Measurements from ENCODE around the gene PRPF6.

Gene PRPF6

DNA sequence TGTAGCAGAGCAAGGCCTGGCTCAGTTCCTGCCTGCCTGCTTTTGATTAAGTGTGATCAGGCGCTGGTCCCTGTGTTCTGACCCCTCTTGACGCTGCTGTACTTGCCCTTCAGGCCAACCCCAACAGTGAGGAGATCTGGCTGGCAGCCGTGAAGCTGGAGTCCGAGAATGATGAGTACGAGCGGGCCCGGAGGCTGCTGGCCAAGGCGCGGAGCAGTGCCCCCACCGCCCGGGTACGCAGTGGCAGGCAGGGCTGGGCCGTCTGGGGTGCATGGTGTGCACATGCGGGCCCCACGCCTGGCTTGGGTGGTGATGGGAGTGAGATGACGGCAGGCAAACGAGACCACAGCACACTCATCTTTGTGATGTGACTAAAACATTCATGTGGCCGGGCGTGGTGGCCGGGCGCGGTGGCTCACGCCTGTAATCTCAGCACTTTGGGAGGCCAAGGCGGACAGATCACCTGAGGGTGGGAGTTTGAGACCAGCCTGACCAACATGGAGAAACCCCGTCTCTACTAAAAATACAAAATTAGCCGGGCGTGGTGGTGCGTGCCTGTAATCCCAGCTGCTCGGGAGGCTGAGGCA lies 45.0 kb downstream of the PRPF6 start:
- Mint-ChIP-seq H3K27ac (no peak overlapping the region), H3K27me3 (no peaks in the 10 kb centered on the region), H3K9me3 (no peaks in the 10 kb centered on the region), H3K4me3 (no peak overlapping the region), H3K4me1 (peaks cover 18% of the 10 kb centered on the region)
- no peak for ATAC-seq
- DNase-seq: no peak

DNA sequence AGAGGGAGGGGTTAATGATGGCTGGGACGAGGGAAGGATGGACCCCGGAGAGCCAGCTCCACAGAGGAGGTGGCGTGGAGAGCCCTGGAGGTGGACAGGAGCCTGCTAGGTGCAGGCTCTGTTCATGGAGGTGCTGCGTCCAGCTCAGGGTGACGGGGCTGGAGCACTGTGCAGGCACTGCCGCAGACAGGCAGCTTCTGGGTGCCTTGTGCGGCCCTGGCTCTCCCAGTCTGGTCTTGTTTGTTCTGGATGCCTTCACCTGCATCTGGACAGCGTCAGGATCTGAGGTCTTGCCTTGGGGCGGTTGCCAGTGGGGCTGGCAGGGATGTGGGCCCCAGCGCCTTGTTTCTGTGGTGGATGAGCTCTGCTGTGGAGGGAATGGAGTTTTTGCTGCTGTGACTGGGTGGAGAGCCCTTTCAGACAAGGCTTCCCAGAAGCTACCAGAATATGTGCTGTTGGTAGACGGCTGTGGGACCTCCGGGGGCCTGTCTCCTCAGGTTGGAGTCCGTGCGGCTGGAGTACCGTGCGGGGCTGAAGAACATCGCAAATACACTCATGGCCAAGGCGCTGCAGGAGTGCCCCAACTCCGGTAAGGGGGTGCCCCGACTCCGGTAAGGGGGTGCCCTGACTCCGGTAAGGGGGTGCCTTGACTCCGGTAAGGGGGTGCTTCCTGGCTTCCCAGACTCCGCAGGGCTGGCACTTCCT lies 47.2 kb downstream of the PRPF6 start:
- Mint-ChIP-seq H3K27me3 (no peaks in the 10 kb centered on the region), H3K27ac (peak overlapping the region in 1 of 2 donors; percentile 75), H3K9me3 (no peaks in the 10 kb centered on the region)

DNA sequence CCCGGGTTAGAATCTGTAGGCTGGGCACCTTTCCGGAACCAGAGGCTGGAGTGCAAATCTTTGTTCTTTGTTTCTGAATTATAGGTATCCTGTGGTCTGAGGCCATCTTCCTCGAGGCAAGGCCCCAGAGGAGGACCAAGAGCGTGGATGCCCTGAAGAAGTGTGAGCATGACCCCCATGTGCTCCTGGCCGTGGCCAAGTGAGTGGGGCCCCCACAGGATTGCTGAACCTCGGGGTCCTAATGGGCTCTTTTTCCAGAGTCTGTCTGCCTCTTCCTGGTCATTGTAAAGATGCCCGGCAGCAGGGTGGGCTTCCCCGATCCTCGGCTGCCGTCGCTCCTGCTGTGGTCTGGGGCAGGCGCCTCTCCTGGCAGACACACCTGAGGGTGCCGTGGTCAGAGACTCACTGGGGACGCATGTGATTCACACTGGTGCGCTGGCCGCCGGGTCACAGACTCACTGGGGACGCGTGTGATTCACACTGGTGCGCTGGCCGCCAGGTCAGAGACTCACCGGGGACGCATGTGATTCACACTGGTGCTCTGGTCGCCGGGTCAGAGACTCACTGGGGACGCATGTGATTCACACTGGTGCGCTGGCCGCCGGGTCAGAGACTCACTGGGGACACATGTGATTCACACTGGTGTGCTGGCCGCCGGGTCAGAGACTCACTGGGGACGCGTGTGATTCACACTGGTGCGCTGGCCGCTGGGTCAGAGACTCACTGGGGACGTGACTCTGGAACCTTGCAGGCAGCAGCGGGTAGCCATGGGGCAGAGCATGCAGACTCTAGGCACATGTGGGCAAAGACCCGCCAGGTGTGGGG lies 48.6 kb downstream of the PRPF6 start:
- Mint-ChIP-seq H3K4me1 (peaks cover 37% of the 10 kb centered on the region), H3K9me3 (no peaks in the 10 kb centered on the region), H3K4me3 (no peak overlapping the region), H3K27me3 (no peaks in the 10 kb centered on the region), H3K27ac (peak overlapping the region in 1 of 2 donors; percentile 78)
- ATAC-seq (no peak), DNase-seq (no peak)

More for the DNA sequence above, 47.2 kb downstream of the PRPF6 start:
- no peak for DNase-seq
- Mint-ChIP-seq H3K4me3 (no peak overlapping the region), H3K4me1 (peaks cover 27% of the 10 kb centered on the region)
- no peak for ATAC-seq

DNA sequence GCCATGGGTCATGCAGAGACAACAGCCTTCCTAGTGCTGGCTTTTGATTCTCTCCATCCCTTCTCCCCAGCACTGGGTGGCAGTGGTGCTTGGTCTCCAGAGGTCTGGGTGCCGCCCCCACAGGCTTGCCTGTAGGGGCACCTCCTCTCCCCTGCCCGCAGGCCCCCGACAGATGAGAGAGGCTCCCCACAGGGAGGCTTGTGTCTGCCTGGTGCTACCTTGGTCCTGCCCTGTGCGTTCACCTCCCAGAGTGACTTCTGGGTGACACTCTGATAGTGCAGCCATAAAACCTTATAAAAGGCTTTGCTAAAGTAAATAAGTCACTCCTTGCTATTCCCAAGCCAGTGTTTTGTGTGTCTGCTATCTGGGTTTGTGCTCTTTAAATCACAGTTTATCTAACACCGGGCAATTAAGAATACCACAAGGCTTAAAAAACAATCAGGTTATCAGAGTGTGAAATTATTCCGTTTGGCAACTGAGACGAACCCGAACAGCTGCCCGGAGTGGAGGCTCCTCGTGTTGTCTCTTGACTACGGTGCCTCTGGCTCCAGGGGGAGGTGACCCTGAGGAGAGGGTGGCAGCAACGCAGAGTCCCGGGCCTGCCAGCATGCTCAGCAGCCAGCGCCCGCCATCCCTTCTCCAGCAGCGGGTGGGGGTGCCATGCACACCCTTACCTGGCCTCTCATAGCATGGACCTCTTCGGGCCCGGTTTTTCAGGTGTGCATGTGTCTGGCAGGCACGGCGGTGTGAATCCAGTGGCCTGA lies 49.6 kb downstream of the PRPF6 start:
- Mint-ChIP-seq H3K27me3 (no peaks in the 10 kb centered on the region), H3K4me3 (no peak overlapping the region), H3K27ac (peak overlapping the region in 1 of 2 donors; percentile 42), H3K9me3 (no peaks in the 10 kb centered on the region), H3K4me1 (peaks cover 47% of the 10 kb centered on the region)
- no peak for DNase-seq
- no peak for ATAC-seq

DNA sequence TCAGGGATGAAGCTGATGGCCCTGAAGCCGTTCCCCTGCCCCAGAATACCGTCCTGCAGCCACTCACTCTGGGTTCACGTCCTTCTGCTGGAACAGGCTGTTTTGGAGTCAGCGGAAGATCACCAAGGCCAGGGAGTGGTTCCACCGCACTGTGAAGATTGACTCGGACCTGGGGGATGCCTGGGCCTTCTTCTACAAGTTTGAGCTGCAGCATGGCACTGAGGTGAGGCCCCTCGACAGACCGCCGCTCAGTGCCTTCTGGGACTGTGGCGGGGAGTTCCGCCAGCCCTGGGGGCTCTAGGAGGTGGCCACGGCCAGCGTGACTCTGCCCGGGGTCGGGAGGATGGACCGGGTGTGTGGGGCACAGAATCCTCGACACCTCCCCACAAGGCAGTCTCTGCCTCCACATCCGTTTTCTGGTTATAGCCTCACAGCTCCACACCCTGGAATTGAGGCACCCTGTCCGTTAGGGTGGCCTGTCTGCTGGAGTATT lies 50.9 kb downstream of the PRPF6 start:
- DNase-seq (no peak), ATAC-seq (no peak)
- H3K9me3 Mint-ChIP-seq: no peaks in the 10 kb centered on the region
- peaks cover 60% of the 10 kb centered on the region for H3K4me1 Mint-ChIP-seq
- H3K27me3 Mint-ChIP-seq: no peaks in the 10 kb centered on the region
- H3K27ac Mint-ChIP-seq: peak overlapping the region in 1 of 2 donors; percentile 27
- no peak overlapping the region for H3K4me3 Mint-ChIP-seq

DNA sequence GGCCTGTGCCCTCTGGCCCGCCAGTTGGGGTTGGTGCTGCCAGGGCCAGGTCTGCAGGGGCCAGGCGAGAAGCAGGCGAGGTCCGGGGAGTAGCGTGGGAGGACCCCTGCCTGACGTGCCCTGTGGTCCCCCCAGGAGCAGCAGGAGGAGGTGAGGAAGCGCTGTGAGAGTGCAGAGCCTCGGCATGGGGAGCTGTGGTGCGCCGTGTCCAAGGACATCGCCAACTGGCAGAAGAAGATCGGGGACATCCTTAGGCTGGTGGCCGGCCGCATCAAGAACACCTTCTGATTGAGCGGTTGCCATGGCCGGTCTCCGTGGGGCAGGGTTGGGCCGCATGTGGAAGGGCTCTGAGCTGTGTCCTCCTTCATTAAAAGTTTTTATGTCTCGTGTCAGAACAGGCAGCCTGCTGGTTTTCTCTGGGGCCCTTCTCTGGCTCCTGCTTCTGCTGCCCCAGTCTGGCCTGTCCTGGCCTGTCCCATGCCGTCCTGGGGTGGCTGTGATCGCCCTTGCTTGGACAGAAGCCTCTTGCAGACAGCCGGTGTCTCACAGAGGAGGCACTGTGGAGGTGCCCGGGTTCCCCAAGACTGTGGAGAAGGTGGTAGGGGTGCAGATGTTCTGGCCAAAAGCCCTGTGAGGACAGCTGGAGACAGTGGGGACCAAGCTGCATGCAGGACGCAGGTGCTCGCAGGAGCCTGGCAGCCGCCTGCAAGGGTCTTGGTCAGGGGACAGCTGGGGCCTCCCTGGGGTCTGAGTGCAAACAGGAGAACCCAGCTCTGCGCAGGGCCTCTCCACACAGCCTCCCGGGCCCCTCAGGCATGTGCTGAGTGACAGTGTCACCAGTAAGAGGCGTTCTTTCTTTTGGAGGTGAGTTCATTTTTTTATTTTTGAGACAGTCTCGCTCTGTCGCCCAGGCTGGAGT lies 52.0 kb downstream of the PRPF6 start:
- H3K4me1 Mint-ChIP-seq: peaks cover 68% of the 10 kb centered on the region
- H3K9me3 Mint-ChIP-seq: no peaks in the 10 kb centered on the region
- no peak for DNase-seq
- H3K27me3 Mint-ChIP-seq: no peaks in the 10 kb centered on the region
- no peak for ATAC-seq
- H3K27ac Mint-ChIP-seq: peak overlapping the region; percentile 42 to 69
- peak overlapping the region in 1 of 2 donors; percentile 18 for H3K4me3 Mint-ChIP-seq

DNA sequence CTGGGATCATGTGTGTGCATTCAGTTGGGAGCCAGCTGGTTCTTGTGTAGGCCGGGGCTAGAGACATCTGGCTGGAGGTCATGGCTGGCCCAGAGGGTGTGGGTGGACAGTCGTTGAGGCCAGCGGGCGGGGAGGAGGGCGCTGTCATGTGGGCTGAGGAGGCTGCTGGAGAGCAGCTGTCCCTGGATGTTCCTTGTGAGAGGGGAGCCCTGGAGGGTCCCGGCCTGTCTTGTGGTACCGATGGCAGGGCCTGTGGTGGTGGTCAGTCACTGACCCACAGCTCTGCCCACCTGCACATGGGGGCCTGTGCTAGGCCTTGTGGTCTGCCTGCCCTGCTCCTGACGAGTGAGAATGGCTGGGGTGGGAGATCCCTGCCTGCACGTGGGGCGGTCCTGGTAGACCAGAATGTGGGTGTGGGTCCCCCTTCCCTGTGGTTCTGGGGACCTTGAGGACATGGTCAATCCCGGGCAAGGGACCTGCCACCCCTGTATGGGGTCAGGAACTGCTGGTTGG lies 53.1 kb downstream of the PRPF6 start:
- H3K27me3 Mint-ChIP-seq: no peaks in the 10 kb centered on the region
- H3K9me3 Mint-ChIP-seq: no peaks in the 10 kb centered on the region
- DNase-seq: no peak
- no peak for ATAC-seq
- H3K4me1 Mint-ChIP-seq: peaks cover 69% of the 10 kb centered on the region
- H3K4me3 Mint-ChIP-seq: peak overlapping the region; percentile 85 to 86
- H3K27ac Mint-ChIP-seq: peak overlapping the region; percentile 65 to 95

DNA sequence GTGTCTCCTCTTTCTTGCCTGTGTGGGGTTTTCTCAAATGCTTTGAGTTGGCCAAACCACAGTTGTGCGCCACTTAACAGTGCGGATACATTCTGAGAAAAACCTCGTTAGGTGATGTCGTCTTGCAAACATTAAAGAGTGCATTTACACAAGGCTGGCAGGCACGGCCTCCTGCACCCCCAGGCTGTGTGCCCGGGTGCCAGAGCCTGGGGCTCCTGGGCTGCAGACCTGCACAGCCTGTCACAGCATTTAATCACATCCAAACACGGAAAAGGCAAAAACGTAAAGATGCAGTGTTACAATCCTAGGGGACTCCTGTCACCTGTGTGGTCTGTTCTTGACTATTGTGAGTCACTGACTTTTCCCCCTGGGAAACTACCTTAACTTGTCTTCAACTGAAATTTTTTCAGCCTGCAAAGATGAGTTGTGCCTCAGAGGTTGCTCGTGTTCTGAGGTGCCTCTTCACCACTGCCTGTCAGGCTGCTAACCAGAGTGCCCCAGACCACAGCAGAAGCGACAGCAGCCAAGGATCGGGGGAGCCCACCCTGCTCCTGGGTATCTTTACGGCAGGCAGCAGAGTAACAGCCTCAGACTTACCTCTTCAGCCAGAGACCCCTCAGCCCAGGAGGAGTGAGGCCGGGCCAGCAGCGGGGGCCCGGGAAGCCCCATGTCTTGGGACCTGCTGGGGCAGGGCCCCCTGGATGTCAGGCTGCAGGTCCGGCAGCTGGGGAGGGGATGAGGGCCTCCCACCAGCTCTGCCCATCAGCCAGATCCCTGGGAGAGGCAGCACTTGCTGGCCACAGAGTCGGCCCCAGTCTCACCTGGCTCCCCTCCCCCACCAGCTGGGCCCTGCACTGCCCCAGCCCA lies 54.4 kb downstream of the PRPF6 start:
- Mint-ChIP-seq H3K27me3 (peaks cover 8% of the 10 kb centered on the region), H3K4me3 (peak overlapping the region; percentile 85 to 86), H3K4me1 (peaks cover 76% of the 10 kb centered on the region), H3K9me3 (no peaks in the 10 kb centered on the region), H3K27ac (peak overlapping the region; percentile 95 to 98)
- peak; percentile 71 for ATAC-seq
- DNase-seq: peak; percentile 74 to 82

DNA sequence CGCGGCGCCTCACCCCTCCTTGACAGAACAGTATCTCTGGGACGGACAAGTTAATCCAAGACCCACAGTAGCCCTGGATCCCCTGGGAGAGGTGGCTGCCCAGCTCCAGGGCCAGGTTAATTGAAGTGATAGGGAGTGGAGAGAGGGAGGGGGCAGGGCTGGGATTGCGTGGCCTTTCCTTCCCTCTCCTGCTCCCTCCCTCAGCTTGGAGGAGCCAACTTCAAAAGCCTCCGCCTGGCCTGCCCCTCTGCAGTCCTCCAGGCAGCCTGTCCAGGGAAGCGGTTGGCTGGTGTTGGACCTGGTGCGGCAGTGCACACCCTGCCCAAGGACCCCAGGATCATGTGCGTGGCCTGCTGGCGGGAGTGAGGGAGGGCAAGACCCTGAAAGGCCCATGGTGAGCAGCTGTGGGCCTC lies 55.0 kb downstream of the PRPF6 start, which contains the start of gene C20orf204:
TSS of gene C20orf204 (plus strand) at position 250 of the 413 bp plus-strand sequence. CDS start at position 392, 142 bp downstream.
- ATAC-seq (no peak), DNase-seq (no peak)
- Mint-ChIP-seq H3K4me1 (peaks cover 79% of the 10 kb centered on the region), H3K4me3 (peak within 1 kb of the TSS; percentile 85 to 86), H3K9me3 (no peaks in the 10 kb centered on the region), H3K27me3 (peaks cover 8% of the 10 kb centered on the region), H3K27ac (peak within 1 kb of the TSS; percentile 95 to 98)

DNA sequence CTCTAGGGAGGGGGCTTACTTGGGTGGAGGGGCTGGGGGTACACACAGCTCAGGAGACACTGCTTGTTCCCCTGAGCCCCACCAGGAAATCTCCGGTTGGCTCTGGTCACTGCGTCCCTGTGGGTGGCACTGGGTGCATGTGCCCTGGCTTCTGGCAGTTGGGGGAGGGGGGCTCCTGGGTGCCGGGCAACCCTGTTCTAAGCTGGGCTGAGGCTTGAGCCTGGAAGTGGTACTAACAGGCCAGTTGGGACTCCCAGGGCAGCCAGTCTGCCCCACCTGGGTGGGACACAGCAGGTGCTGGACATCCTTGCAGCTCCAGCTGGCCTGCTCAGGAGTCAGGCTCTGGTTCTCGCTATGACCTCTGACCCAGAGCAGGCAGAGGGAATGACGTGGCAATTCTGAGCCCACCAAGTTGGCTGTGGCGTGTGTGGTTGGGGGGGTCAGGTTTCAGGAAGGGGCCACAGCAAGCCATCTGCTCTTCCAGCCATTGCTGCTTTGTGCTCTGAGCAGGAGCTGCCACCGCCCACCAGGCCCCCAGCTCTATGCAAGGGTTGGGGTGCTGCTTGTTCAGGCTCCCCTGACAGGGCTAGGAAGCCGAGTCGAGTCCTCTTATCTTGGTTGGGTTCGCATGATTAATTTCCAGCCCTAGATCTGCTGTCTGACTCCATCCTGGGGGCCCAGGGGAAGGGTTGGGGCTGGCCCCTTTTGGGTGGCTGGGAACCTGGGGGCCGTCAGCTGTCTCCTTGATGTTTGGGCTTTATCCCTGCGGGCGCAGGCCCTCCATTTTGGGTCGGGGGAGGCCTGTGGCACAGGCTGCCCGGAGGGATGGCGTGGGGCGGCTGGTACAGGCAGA lies 55.6 kb downstream of the PRPF6 start:
- DNase-seq (peak in 1 of 2 donors; percentile 71), ATAC-seq (peak; percentile 19)
- H3K4me1 Mint-ChIP-seq: peaks cover 86% of the 10 kb centered on the region
- H3K4me3 Mint-ChIP-seq: peak overlapping the region; percentile 85 to 86
- H3K27ac Mint-ChIP-seq: peak overlapping the region; percentile 73 to 88
- H3K27me3 Mint-ChIP-seq: peaks cover 8% of the 10 kb centered on the region
- no peaks in the 10 kb centered on the region for H3K9me3 Mint-ChIP-seq

DNA sequence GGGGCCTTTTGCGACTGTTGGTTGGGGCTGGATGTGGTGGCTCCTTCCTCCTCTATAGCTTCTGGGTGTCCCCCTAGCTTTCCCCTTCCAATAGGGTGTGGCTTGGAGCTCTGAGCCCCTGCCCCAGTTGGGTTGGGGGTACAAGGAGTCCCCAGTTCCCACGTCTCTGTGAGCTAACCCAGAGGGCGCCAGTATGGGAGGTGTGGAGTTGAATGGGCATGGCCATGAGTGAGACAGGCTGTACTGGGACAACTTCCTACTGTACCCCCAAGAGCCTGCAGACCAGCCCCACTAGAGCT lies 56.2 kb downstream of the PRPF6 start:
- Mint-ChIP-seq H3K4me1 (peaks cover 92% of the 10 kb centered on the region), H3K4me3 (peak overlapping the region; percentile 85 to 86), H3K27me3 (peaks cover 8% of the 10 kb centered on the region), H3K27ac (peak overlapping the region in 1 of 2 donors; percentile 54), H3K9me3 (no peaks in the 10 kb centered on the region)
- ATAC-seq: no peak
- no peak for DNase-seq

DNA sequence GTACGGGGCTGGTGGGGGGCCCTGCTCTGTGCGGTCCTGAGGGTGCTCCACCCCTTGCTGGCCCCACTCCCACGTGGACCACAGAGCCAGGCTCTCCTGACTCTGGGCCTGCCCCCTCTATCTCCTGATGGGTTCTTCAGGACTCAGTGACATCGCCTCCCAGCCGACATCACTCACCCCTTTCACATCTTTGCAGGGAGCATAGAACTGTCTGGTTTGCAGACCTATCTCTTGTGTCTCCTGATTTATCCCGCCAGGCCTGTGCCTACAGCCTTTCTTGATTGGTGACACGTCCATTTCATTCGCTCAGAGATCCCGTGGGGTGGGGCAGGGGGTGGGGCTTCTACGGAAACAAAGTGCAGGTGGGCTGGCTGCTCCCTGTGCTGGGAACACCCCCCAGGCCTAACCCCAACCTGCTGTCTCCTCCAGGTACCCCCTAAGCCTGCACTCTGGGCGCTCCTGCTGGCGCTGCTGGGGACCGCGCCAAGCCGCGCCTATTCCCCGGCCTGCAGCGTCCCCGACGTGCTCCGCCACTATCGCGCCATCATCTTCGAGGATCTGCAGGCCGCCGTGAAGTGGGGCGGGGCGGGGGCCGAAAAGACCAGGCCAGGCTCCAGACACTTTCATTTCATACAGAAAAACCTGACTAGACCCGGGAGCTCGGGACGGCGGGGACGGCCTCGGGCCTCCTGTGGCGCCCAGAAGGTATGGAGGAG lies 56.7 kb downstream of the PRPF6 start:
- ATAC-seq (peak; percentile 6), DNase-seq (peak in 1 of 2 donors; percentile 67)
- peak overlapping the region; percentile 85 to 86 for H3K4me3 Mint-ChIP-seq
- H3K27ac Mint-ChIP-seq: peak overlapping the region; percentile 71 to 73
- peaks cover 8% of the 10 kb centered on the region for H3K27me3 Mint-ChIP-seq
- H3K9me3 Mint-ChIP-seq: no peaks in the 10 kb centered on the region
- H3K4me1 Mint-ChIP-seq: peaks cover 89% of the 10 kb centered on the region
